HEK293 (cell line): ENCODE data around the gene SEPTIN7.

Source experiments
- CTCF ChIA-PET: fragments of 350-600 bp; formaldehyde crosslinking; extraction: SDS; loops from one replicate; lab custom pipeline; 2021; ENCODE audit warnings: antibody characterized with exemption; lab: Yijun Ruan, JAX
- POLR2A ChIA-PET: fragments of 300-600 bp; formaldehyde crosslinking; extraction: SDS; loops from one replicate; lab custom pipeline; 2020; ENCODE audit warnings: antibody characterized with exemption, inconsistent platforms; lab: Yijun Ruan, JAX
- H3K27ac ChIP-seq: fragments of 200-500 bp; sonication (Bioruptor generic); 2 replicates; pipeline ENCODE4 v1.5.1; 2014; ENCODE audit warnings: low read depth, low read length, control low read depth, inconsistent platforms; ENCODE audit errors: extremely low read depth
- H3K36me3 ChIP-seq, 2 experiments: fragments of 200-500 bp in 1 of 2; sonication (Bioruptor generic) in 1 of 2; 1 replicate in 1 of 2; 2 replicates in 1 of 2; pipeline ENCODE4 v1.5.1; 2014 to 2017; ENCODE audit warnings: inconsistent platforms in 2 of 2, low read length in 2 of 2; ENCODE audit not compliant: control insufficient read depth in 2 of 2, insufficient read depth in 1 of 2
- H3K4me1 ChIP-seq: fragments of 200-500 bp; sonication (Bioruptor generic); 2 replicates; pipeline ENCODE4 v1.5.1; 2014; ENCODE audit warnings: mild to moderate bottlenecking, low read length, inconsistent platforms; ENCODE audit not compliant: control insufficient read depth, insufficient read depth
- H3K4me3 ChIP-seq: 2 replicates; pipeline ENCODE4 v1.5.1; 2011; ENCODE audit warnings: low read depth, mild to moderate bottlenecking, control low read depth, low read length, moderate library complexity
- H3K9me3 ChIP-seq: fragments of 200-500 bp; sonication (Bioruptor generic); 2 replicates; pipeline ENCODE4 v1.5.1; 2014; ENCODE audit warnings: low read depth, low read length, inconsistent platforms; ENCODE audit not compliant: control insufficient read depth, insufficient read depth
- GLIS2 ChIP-seq: fragments of 450-650 bp; formaldehyde crosslinking; IDR thresholded peaks from 2 replicates; pipeline ENCODE4 v1.5.1; 2016; ENCODE audit warnings: missing biosample characterization, missing genetic modification characterization
- HOXC10 ChIP-seq: sonication (generic); formaldehyde crosslinking; IDR thresholded peaks from 2 replicates; pipeline ENCODE4 v1.8.1; 2023; ENCODE audit warnings: mild to moderate bottlenecking, missing genetic modification reagents
- PBX3 ChIP-seq: sonication (generic); formaldehyde crosslinking; IDR thresholded peaks from 2 replicates; pipeline ENCODE4 v1.8.1; 2022; ENCODE audit warnings: mild to moderate bottlenecking, moderate library complexity, missing genetic modification reagents
- SP2 ChIP-seq: fragments of 450-650 bp; formaldehyde crosslinking; IDR thresholded peaks from 2 replicates; pipeline ENCODE4 v1.5.1; 2016; ENCODE audit warnings: missing biosample characterization, missing genetic modification characterization
- SP3 ChIP-seq: fragments of 450-650 bp; formaldehyde crosslinking; IDR thresholded peaks from 2 replicates; pipeline ENCODE4 v1.5.1; 2016; ENCODE audit warnings: missing biosample characterization, missing genetic modification characterization
- ZBTB1 ChIP-seq: fragments of 450-650 bp; formaldehyde crosslinking; IDR thresholded peaks from 2 replicates; pipeline ENCODE4 v1.5.1; 2016; ENCODE audit warnings: missing biosample characterization, missing genetic modification characterization
- ZBTB26 ChIP-seq: fragments of 450-650 bp; formaldehyde crosslinking; optimal IDR thresholded peaks from 2 replicates; pipeline ENCODE3; 2016; ENCODE audit warnings: missing biosample characterization, mild to moderate bottlenecking, missing genetic modification characterization
- ZBTB49 ChIP-seq: fragments of 450-650 bp; formaldehyde crosslinking; IDR thresholded peaks from 2 replicates; pipeline ENCODE4 v1.5.1; 2016; ENCODE audit warnings: missing biosample characterization, missing genetic modification characterization, low read depth
- ZBTB8A ChIP-seq: fragments of 450-650 bp; formaldehyde crosslinking; IDR thresholded peaks from 2 replicates; pipeline ENCODE4 v1.5.1; 2016; ENCODE audit warnings: missing biosample characterization, missing genetic modification characterization
- ZFP69B ChIP-seq: fragments of 450-650 bp; formaldehyde crosslinking; IDR thresholded peaks from 2 replicates; pipeline ENCODE4 v1.5.1; 2016; ENCODE audit warnings: missing biosample characterization, missing genetic modification characterization
- ZNF132 ChIP-seq: fragments of 450-650 bp; formaldehyde crosslinking; IDR thresholded peaks from 2 replicates; pipeline ENCODE4 v1.5.1; 2017; ENCODE audit warnings: missing biosample characterization, missing genetic modification characterization, borderline replicate concordance
- ZNF157 ChIP-seq: fragments of 450-650 bp; formaldehyde crosslinking; IDR thresholded peaks from 2 replicates; pipeline ENCODE4 v1.5.1; 2016; ENCODE audit warnings: missing biosample characterization, missing genetic modification characterization
- ZNF174 ChIP-seq: fragments of 450-650 bp; formaldehyde crosslinking; IDR thresholded peaks from 2 replicates; pipeline ENCODE4 v1.5.0; 2017; ENCODE audit warnings: missing biosample characterization, mild to moderate bottlenecking, missing genetic modification characterization
- ZNF2 ChIP-seq: fragments of 450-650 bp; formaldehyde crosslinking; IDR thresholded peaks from 2 replicates; pipeline ENCODE4 v1.5.1; 2016; ENCODE audit warnings: missing biosample characterization, missing genetic modification characterization
- ZNF211 ChIP-seq: fragments of 450-650 bp; formaldehyde crosslinking; IDR thresholded peaks from 2 replicates; pipeline ENCODE4 v1.5.1; 2016; ENCODE audit warnings: low read depth, missing biosample characterization, missing genetic modification characterization
- ZNF335 ChIP-seq: fragments of 450-650 bp; formaldehyde crosslinking; conservative IDR thresholded peaks from 2 replicates; pipeline ENCODE4 v1.5.1; 2016; ENCODE audit warnings: missing biosample characterization, missing genetic modification characterization
- ZNF37A ChIP-seq: fragments of 450-650 bp; IDR thresholded peaks from 2 replicates; pipeline ENCODE4 v1.5.1; 2018; ENCODE audit warnings: missing biosample characterization, missing genetic modification characterization
- ZNF394 ChIP-seq: fragments of 450-650 bp; formaldehyde crosslinking; IDR thresholded peaks from 2 replicates; pipeline ENCODE4 v1.5.1; 2016; ENCODE audit warnings: missing biosample characterization, missing genetic modification characterization, mild to moderate bottlenecking, moderate library complexity, borderline replicate concordance
- ZNF433 ChIP-seq: fragments of 450-650 bp; formaldehyde crosslinking; IDR thresholded peaks from 2 replicates; pipeline ENCODE4 v1.5.1; 2016; ENCODE audit warnings: missing biosample characterization, missing genetic modification characterization, low read depth
- ZNF510 ChIP-seq: fragments of 450-650 bp; formaldehyde crosslinking; IDR thresholded peaks from 2 replicates; pipeline ENCODE4 v1.5.1; 2018; ENCODE audit warnings: mild to moderate bottlenecking, missing genetic modification characterization, missing biosample characterization; ENCODE audit not compliant: insufficient replicate concordance
- ZNF544 ChIP-seq: fragments of 450-650 bp; formaldehyde crosslinking; IDR thresholded peaks from 2 replicates; pipeline ENCODE4 v1.5.0; 2017; ENCODE audit warnings: missing biosample characterization, missing genetic modification characterization
- ZNF626 ChIP-seq: fragments of 450-650 bp; sonication (Bioruptor Pico); formaldehyde crosslinking; IDR thresholded peaks from 2 replicates; pipeline ENCODE4 v1.5.1; 2018; ENCODE audit warnings: missing biosample characterization, missing genetic modification characterization, inconsistent platforms
- ZNF701 ChIP-seq: fragments of 450-650 bp; formaldehyde crosslinking; IDR thresholded peaks from 2 replicates; pipeline ENCODE4 v1.5.1; 2016; ENCODE audit warnings: missing biosample characterization, missing genetic modification characterization
- ZNF791 ChIP-seq: fragments of 450-650 bp; formaldehyde crosslinking; IDR thresholded peaks from 2 replicates; pipeline ENCODE4 v1.5.1; 2016; ENCODE audit warnings: missing biosample characterization, missing genetic modification characterization
- ZNF837 ChIP-seq: fragments of 450-650 bp; formaldehyde crosslinking; IDR thresholded peaks from 2 replicates; pipeline ENCODE4 v1.5.1; 2016; ENCODE audit warnings: missing biosample characterization, missing genetic modification characterization
- TF ChIP-seq, protein P1 (sequence below): fragments of 450-650 bp; formaldehyde crosslinking; IDR thresholded peaks from 2 replicates; pipeline ENCODE4 v1.5.1; 2016; ENCODE audit warnings: missing biosample characterization, missing genetic modification characterization
- TF ChIP-seq, protein P2 (sequence below): fragments of 450-650 bp; formaldehyde crosslinking; IDR thresholded peaks from 2 replicates; pipeline ENCODE4 v1.5.1; 2016; ENCODE audit warnings: missing biosample characterization, missing genetic modification characterization

The SEPTIN7 gene

GRCh38 chr7:35787925-35788324 is 12.9 kb upstream of the SEPTIN7 start (continued):
- TF ChIP-seq ZNF837 (tag by site-specific recombination): no peak
- TF ChIP-seq ZNF433 (tag by site-specific recombination): no peak
- no peak for TF ChIP-seq ZNF701 (tag by site-specific recombination)

DNA sequence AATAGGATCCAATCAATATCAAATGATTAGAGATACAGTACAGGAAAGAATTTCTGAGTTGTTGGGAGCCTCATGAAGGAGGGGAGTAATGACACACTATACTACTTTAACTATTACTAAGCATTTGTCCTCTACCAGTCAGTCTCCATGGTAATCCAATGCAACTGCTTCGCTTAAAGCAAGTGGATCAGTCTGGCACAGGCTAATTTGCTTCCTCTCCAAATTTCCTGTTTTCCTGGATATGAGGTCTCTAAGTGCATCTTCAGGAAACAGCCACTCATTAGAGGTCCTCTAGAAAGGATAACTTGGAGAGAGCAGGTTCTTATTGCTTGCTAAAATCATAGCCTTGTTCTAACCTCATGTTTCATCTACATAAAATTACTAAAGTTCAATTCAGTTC is 8.4 kb upstream of the SEPTIN7 start:
- H3K27ac ChIP-seq: no peak overlapping the region
- TF ChIP-seq ZBTB8A (tag by site-specific recombination) (no peak), ZNF394 (tag by site-specific recombination) (no peak), SP2 (tag by site-specific recombination) (no peak), ZBTB26 (tag by site-specific recombination) (no peak), GLIS2 (no peak), ZNF211 (tag by site-specific recombination) (no peak), SP3 (no peak), ZNF626 (tag by site-specific recombination) (no peak), ZNF174 (tag by site-specific recombination) (no peak), ZNF335 (no peak), ZNF2 (tag by site-specific recombination) (no peak), ZNF701 (tag by site-specific recombination) (no peak)
- H3K4me1 ChIP-seq: no peaks in the 10 kb centered on the region; the same call in 1 of the 2 replicates
- H3K9me3 ChIP-seq: no peaks in the 10 kb centered on the region
- no peak overlapping the region for H3K4me3 ChIP-seq
- POLR2A ChIA-PET: no interaction called here
- H3K36me3 ChIP-seq: no peaks in the 10 kb centered on the region
- CTCF ChIA-PET: no interaction called here

DNA sequence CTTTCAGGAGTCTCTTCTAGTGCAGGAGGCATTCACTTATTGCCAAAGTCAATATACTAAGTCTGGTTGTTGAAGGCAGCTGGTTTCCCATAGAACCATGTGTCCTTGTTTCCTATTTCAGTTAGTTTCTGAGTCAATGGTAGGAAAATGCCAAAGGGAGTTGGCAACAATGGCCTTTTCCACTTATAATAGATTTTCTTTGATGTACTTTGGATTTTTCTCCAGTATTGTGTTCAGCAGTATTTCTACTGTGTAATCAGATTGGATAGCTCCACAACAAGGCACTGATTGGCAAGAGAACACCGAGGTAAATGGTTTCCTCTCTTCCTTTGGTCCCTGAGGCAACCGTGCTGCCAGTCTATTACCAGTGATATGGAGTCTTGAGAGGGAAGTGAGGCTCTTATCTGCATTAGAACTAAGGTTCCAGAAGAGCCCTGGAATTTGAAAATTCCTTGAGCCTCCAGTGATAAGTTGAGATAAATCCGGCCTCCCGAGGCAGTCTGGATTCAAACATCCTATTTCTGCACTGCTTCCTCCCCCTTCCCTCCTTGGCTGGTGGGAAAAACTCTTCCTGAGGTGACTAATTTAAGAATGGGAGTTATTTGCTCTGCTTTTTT is 7.9 kb upstream of the SEPTIN7 start:
- Histone ChIP-seq H3K27ac (no peak overlapping the region), H3K4me1 (no peaks in the 10 kb centered on the region; the same call in 1 of the 2 replicates), H3K36me3 (no peaks in the 10 kb centered on the region), H3K4me3 (no peak overlapping the region)
- POLR2A ChIA-PET: no interaction called here
- CTCF ChIA-PET: interaction anchor here (0.6 kb wide), 1 partner anchor 88 kb away, joined by 3 read pairs; no protein-coding TSS in a partner anchor
- TF ChIP-seq ZNF157 (no peak), ZNF132 (no peak), PBX3 (CRISPR knock-in tag) (no peak), ZNF791 (tag by site-specific recombination) (no peak), HOXC10 (no peak), ZNF544 (tag by site-specific recombination) (no peak), ZNF837 (tag by site-specific recombination) (no peak), ZNF37A (no peak), ZBTB49 (no peak), ZFP69B (tag by site-specific recombination) (no peak), ZBTB1 (tag by site-specific recombination) (no peak), ZNF510 (tag by site-specific recombination) (no peak)
- TF ChIP-seq, protein P1, sequence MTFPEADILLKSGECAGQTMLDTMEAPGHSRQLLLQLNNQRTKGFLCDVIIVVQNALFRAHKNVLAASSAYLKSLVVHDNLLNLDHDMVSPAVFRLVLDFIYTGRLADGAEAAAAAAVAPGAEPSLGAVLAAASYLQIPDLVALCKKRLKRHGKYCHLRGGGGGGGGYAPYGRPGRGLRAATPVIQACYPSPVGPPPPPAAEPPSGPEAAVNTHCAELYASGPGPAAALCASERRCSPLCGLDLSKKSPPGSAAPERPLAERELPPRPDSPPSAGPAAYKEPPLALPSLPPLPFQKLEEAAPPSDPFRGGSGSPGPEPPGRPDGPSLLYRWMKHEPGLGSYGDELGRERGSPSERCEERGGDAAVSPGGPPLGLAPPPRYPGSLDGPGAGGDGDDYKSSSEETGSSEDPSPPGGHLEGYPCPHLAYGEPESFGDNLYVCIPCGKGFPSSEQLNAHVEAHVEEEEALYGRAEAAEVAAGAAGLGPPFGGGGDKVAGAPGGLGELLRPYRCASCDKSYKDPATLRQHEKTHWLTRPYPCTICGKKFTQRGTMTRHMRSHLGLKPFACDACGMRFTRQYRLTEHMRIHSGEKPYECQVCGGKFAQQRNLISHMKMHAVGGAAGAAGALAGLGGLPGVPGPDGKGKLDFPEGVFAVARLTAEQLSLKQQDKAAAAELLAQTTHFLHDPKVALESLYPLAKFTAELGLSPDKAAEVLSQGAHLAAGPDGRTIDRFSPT: no peak
- TF ChIP-seq, protein P2, sequence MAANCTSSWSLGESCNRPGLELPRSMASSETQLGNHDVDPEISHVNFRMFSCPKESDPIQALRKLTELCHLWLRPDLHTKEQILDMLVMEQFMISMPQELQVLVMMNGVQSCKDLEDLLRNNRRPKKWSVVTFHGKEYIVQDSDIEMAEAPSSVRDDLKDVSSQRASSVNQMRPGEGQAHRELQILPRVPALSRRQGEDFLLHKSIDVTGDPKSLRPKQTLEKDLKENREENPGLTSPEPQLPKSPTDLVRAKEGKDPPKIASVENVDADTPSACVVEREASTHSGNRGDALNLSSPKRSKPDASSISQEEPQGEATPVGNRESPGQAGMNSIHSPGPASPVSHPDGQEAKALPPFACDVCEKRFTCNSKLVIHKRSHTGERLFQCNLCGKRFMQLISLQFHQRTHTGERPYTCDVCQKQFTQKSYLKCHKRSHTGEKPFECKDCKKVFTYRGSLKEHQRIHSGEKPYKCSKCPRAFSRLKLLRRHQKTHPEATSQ (tag by site-specific recombination): no peak
- TF ChIP-seq, all 188 proteins: peak for 0
- no peaks in the 10 kb centered on the region for H3K9me3 ChIP-seq
